ENCODE data around the gene ZCCHC2. TPM values are rescaled to one million over a fixed set of nuclear protein-coding genes. Genes with fewer than 3 reads are reported as not detected.

The ZCCHC2 gene
- 7.7 TPM for polyA plus RNA-seq (2013, experiment 1 of 2)
- polyA plus RNA-seq (2013, experiment 2 of 2) = 7.2 TPM

GRCh38 chr18:62522504-62523254 lies at the start of gene ZCCHC2:
ZCCHC2 (plus strand) TSS chr18:62523025; CDS start chr18:62523425, 400 bp downstream.
- peak within 1 kb of the TSS; percentile 97 for H3K18ac ChIP-seq (ENCODE audit: low read length)
- peak within 1 kb of the TSS; percentile 97 for H3K4me2 ChIP-seq (ENCODE audit: insufficient read depth, low read length, poor library complexity, severe bottlenecking)
- peak within 1 kb of the TSS; percentile 98 for H3K27ac ChIP-seq (replicated peaks; ENCODE audit: low read length)
- peak within 1 kb of the TSS; percentile 75 for H2BK12ac ChIP-seq (ENCODE audit: low read length)
- peak within 1 kb of the TSS; percentile 81 for H2BK15ac ChIP-seq (ENCODE audit: low read length)
- H3K79me1 ChIP-seq (ENCODE audit: low read depth, low read length) = peaks cover 5% of the 10 kb centered on the region
- no CpG with 5 or more reads among the region's 87 CpGs for WGBS, 2 donors (ENCODE audit: extremely low coverage in 2 of 2, insufficient read length in 2 of 2, insufficient replicate concordance in 1 of 2)
- H3K4me3 ChIP-seq (ENCODE audit: low read length in 2 of 2) = peak within 1 kb of the TSS; percentile 81 to 99
- peak within 1 kb of the TSS; percentile 92 for H3K23ac ChIP-seq (ENCODE audit: low read depth, low read length, poor library complexity)
- H2BK120ac ChIP-seq (ENCODE audit: low read depth, low read length) = no peak within 1 kb of the TSS
- H2AK5ac ChIP-seq (ENCODE audit: low read depth, low read length) = peak within 1 kb of the TSS; percentile 84
- H3K4ac ChIP-seq (ENCODE audit: low read length) = peak within 1 kb of the TSS; percentile 37
- H3K9me3 ChIP-seq (replicated peaks in 1 of 2; ENCODE audit: control insufficient read depth in 2 of 2, insufficient read depth in 1 of 2, low read depth in 1 of 2, low read length in 2 of 2) = no peaks in the 10 kb centered on the region
- peaks cover 11 to 13% of the 10 kb centered on the region in 2 donors for H3K4me1 ChIP-seq (ENCODE audit: control insufficient read depth in 2 of 2, insufficient read depth in 1 of 2, low read depth in 1 of 2, low read length in 2 of 2)
- H3K14ac ChIP-seq (ENCODE audit: low read length) = peak within 1 kb of the TSS; percentile 31
- no peak within 1 kb of the TSS for H4K8ac ChIP-seq (ENCODE audit: low read depth, low read length)
- H2AFZ ChIP-seq (ENCODE audit: low read length) = peak within 1 kb of the TSS; percentile 100
- peak within 1 kb of the TSS; percentile 96 for H2BK5ac ChIP-seq (ENCODE audit: low read length)
- peak within 1 kb of the TSS; percentile 92 for H3K9ac ChIP-seq (ENCODE audit: low read depth, low read length, poor library complexity)
- H3K27me3 ChIP-seq (ENCODE audit: control insufficient read depth in 3 of 3, insufficient read depth in 3 of 3, low read depth in 1 of 3, low read length in 3 of 3) = peaks cover 4 to 28% (median 23%) of the 10 kb centered on the region in 3 experiments
- H4K91ac ChIP-seq (ENCODE audit: low read depth, low read length, poor library complexity) = no peak within 1 kb of the TSS
- DNase-seq (ENCODE audit: low spot score) = peak; percentile 96
- no peaks in the 10 kb centered on the region for H3K36me3 ChIP-seq (replicated peaks in 1 of 2; ENCODE audit: control insufficient read depth in 2 of 2, insufficient read depth in 2 of 2, low read length in 2 of 2)

DNA sequence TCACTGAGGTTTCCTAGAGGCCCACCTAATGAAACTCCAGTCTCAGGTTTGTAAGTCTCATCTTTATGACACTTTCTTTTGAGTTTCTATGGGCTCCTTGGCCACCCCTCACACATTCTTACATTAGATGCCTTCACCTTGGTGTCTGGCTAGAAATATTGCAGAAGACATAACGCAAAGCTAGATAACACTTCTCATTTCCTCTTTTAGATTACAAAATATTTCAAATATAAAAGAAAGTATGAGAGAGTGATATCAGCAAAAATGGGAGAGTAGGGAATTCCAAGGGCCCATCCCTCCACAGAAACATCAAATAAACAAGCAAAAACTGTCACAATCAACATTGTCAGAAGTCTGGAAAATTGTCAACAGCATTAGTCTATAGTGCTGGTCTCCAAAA lies 43.3 kb upstream of the ZCCHC2 start:
- Histone ChIP-seq H3K27ac (replicated peaks; ENCODE audit: low read length) (no peak overlapping the region), H3K4ac (ENCODE audit: low read length) (no peak overlapping the region), H3K36me3 (replicated peaks in 1 of 2; ENCODE audit: control insufficient read depth in 2 of 2, insufficient read depth in 2 of 2, low read length in 2 of 2) (no peaks in the 10 kb centered on the region), H3K27me3 (ENCODE audit: control insufficient read depth in 3 of 3, insufficient read depth in 3 of 3, low read depth in 1 of 3, low read length in 3 of 3) (peaks cover 0 to 6% (median 0%) of the 10 kb centered on the region in 3 experiments), H3K4me3 (ENCODE audit: low read length in 2 of 2) (no peak overlapping the region), H4K91ac (ENCODE audit: low read depth, low read length, poor library complexity) (no peak overlapping the region), H2AK5ac (ENCODE audit: low read depth, low read length) (no peak overlapping the region), H2BK15ac (ENCODE audit: low read length) (no peak overlapping the region), H2BK5ac (ENCODE audit: low read length) (no peak overlapping the region), H4K8ac (ENCODE audit: low read depth, low read length) (no peak overlapping the region), H3K18ac (ENCODE audit: low read length) (no peak overlapping the region), H2AFZ (ENCODE audit: low read length) (no peak overlapping the region), H3K79me1 (ENCODE audit: low read depth, low read length) (peaks cover 2% of the 10 kb centered on the region), H3K14ac (ENCODE audit: low read length) (no peak overlapping the region), H3K4me2 (ENCODE audit: insufficient read depth, low read length, poor library complexity, severe bottlenecking) (no peak overlapping the region), H3K9ac (ENCODE audit: low read depth, low read length, poor library complexity) (no peak overlapping the region), H3K4me1 (ENCODE audit: control insufficient read depth in 2 of 2, insufficient read depth in 1 of 2, low read depth in 1 of 2, low read length in 2 of 2) (no peaks in the 10 kb centered on the region), H3K23ac (ENCODE audit: low read depth, low read length, poor library complexity) (no peak overlapping the region), H2BK120ac (ENCODE audit: low read depth, low read length) (no peak overlapping the region), H3K9me3 (replicated peaks in 1 of 2; ENCODE audit: control insufficient read depth in 2 of 2, insufficient read depth in 1 of 2, low read depth in 1 of 2, low read length in 2 of 2) (peaks cover 3 to 8% of the 10 kb centered on the region in 2 donors), H2BK12ac (ENCODE audit: low read length) (no peak overlapping the region)
- WGBS, 2 donors (ENCODE audit: extremely low coverage in 2 of 2, insufficient read length in 2 of 2, insufficient replicate concordance in 1 of 2) = no CpG with 5 or more reads among the region's 1 CpG
- no peak for DNase-seq (ENCODE audit: low spot score)

- Histone ChIP-seq H3K9ac (ENCODE audit: low read depth, low read length, poor library complexity) (no peak overlapping the region), H2BK12ac (ENCODE audit: low read length) (no peak overlapping the region), H3K27me3 (ENCODE audit: control insufficient read depth in 3 of 3, insufficient read depth in 3 of 3, low read depth in 1 of 3, low read length in 3 of 3) (peaks cover 0 to 18% (median 0%) of the 10 kb centered on the region in 3 experiments), H3K18ac (ENCODE audit: low read length) (no peak overlapping the region), H2BK120ac (ENCODE audit: low read depth, low read length) (no peak overlapping the region), H3K4ac (ENCODE audit: low read length) (no peak overlapping the region), H3K79me1 (ENCODE audit: low read depth, low read length) (peaks cover 2% of the 10 kb centered on the region), H2BK5ac (ENCODE audit: low read length) (no peak overlapping the region), H3K23ac (ENCODE audit: low read depth, low read length, poor library complexity) (no peak overlapping the region), H2AFZ (ENCODE audit: low read length) (no peak overlapping the region), H2BK15ac (ENCODE audit: low read length) (no peak overlapping the region), H3K4me2 (ENCODE audit: insufficient read depth, low read length, poor library complexity, severe bottlenecking) (no peak overlapping the region), H4K91ac (ENCODE audit: low read depth, low read length, poor library complexity) (no peak overlapping the region), H3K36me3 (replicated peaks in 1 of 2; ENCODE audit: control insufficient read depth in 2 of 2, insufficient read depth in 2 of 2, low read length in 2 of 2) (no peaks in the 10 kb centered on the region), H3K9me3 (replicated peaks in 1 of 2; ENCODE audit: control insufficient read depth in 2 of 2, insufficient read depth in 1 of 2, low read depth in 1 of 2, low read length in 2 of 2) (peaks cover 3 to 8% of the 10 kb centered on the region in 2 donors), H4K8ac (ENCODE audit: low read depth, low read length) (no peak overlapping the region), H2AK5ac (ENCODE audit: low read depth, low read length) (no peak overlapping the region), H3K27ac (replicated peaks; ENCODE audit: low read length) (no peak overlapping the region), H3K14ac (ENCODE audit: low read length) (no peak overlapping the region), H3K4me3 (ENCODE audit: low read length in 2 of 2) (no peak overlapping the region), H3K4me1 (ENCODE audit: control insufficient read depth in 2 of 2, insufficient read depth in 1 of 2, low read depth in 1 of 2, low read length in 2 of 2) (peaks cover 0 to 4% of the 10 kb centered on the region in 2 donors)
- DNase-seq (ENCODE audit: low spot score) = no peak
Observed at GRCh38 chr18:62480927-62481326, 41.9 kb upstream of the ZCCHC2 start.

GRCh38 chr18:62484941-62485340 lies 37.9 kb upstream of the ZCCHC2 start:
- Histone ChIP-seq H2BK15ac (ENCODE audit: low read length) (no peak overlapping the region), H3K4ac (ENCODE audit: low read length) (no peak overlapping the region), H2BK5ac (ENCODE audit: low read length) (no peak overlapping the region), H3K9ac (ENCODE audit: low read depth, low read length, poor library complexity) (no peak overlapping the region), H3K18ac (ENCODE audit: low read length) (no peak overlapping the region), H3K9me3 (replicated peaks in 1 of 2; ENCODE audit: control insufficient read depth in 2 of 2, insufficient read depth in 1 of 2, low read depth in 1 of 2, low read length in 2 of 2) (peaks cover 3 to 8% of the 10 kb centered on the region in 2 donors), H3K27me3 (ENCODE audit: control insufficient read depth in 3 of 3, insufficient read depth in 3 of 3, low read depth in 1 of 3, low read length in 3 of 3) (peaks cover 0 to 26% (median 0%) of the 10 kb centered on the region in 3 experiments), H3K79me1 (ENCODE audit: low read depth, low read length) (no peaks in the 10 kb centered on the region), H3K4me3 (ENCODE audit: low read length in 2 of 2) (no peak overlapping the region), H4K91ac (ENCODE audit: low read depth, low read length, poor library complexity) (no peak overlapping the region), H2AK5ac (ENCODE audit: low read depth, low read length) (no peak overlapping the region), H2BK12ac (ENCODE audit: low read length) (no peak overlapping the region), H2BK120ac (ENCODE audit: low read depth, low read length) (no peak overlapping the region), H4K8ac (ENCODE audit: low read depth, low read length) (no peak overlapping the region), H3K4me2 (ENCODE audit: insufficient read depth, low read length, poor library complexity, severe bottlenecking) (no peak overlapping the region), H3K27ac (replicated peaks; ENCODE audit: low read length) (no peak overlapping the region), H2AFZ (ENCODE audit: low read length) (no peak overlapping the region), H3K36me3 (replicated peaks in 1 of 2; ENCODE audit: control insufficient read depth in 2 of 2, insufficient read depth in 2 of 2, low read length in 2 of 2) (no peaks in the 10 kb centered on the region), H3K4me1 (ENCODE audit: control insufficient read depth in 2 of 2, insufficient read depth in 1 of 2, low read depth in 1 of 2, low read length in 2 of 2) (peaks cover 0 to 5% of the 10 kb centered on the region in 2 donors), H3K23ac (ENCODE audit: low read depth, low read length, poor library complexity) (no peak overlapping the region), H3K14ac (ENCODE audit: low read length) (no peak overlapping the region)
- DNase-seq (ENCODE audit: low spot score) = no peak
- no CpG with 5 or more reads among the region's 8 CpGs for WGBS, 2 donors (ENCODE audit: extremely low coverage in 2 of 2, insufficient read length in 2 of 2, insufficient replicate concordance in 1 of 2)

Measured in neuronal stem cell (in vitro differentiated cells).